HEK293 (cell line): ENCODE results near the gene THSD4.

Source experiments
- BCL11A ChIP-seq: fragments of 450-650 bp; formaldehyde crosslinking; IDR thresholded peaks from 2 replicates; pipeline ENCODE4 v1.5.1; 2016; ENCODE audit warnings: low read depth, missing biosample characterization, missing genetic modification characterization
- GFI1B ChIP-seq: fragments of 450-650 bp; formaldehyde crosslinking; IDR thresholded peaks from 2 replicates; pipeline ENCODE4 v1.5.1; 2016; ENCODE audit warnings: missing biosample characterization, missing genetic modification characterization
- IKZF3 ChIP-seq: fragments of 450-650 bp; IDR thresholded peaks from 2 replicates; pipeline ENCODE4 v1.5.0; 2018; ENCODE audit warnings: missing biosample characterization, mild to moderate bottlenecking, missing genetic modification characterization, moderate library complexity
- KLF1 ChIP-seq: fragments of 450-650 bp; formaldehyde crosslinking; IDR thresholded peaks from 2 replicates; pipeline ENCODE4 v1.5.1; 2016; ENCODE audit warnings: missing biosample characterization, missing genetic modification characterization
- KLF16 ChIP-seq: fragments of 450-650 bp; formaldehyde crosslinking; IDR thresholded peaks from 2 replicates; pipeline ENCODE4 v1.5.1; 2017; ENCODE audit warnings: missing biosample characterization, missing genetic modification characterization
- PRDM10 ChIP-seq: fragments of 450-650 bp; formaldehyde crosslinking; IDR thresholded peaks from 2 replicates; pipeline ENCODE4 v1.5.1; 2016; ENCODE audit warnings: missing biosample characterization, missing genetic modification characterization
- SP7 ChIP-seq: fragments of 450-650 bp; formaldehyde crosslinking; IDR thresholded peaks from 2 replicates; pipeline ENCODE4 v1.5.1; 2016; ENCODE audit warnings: missing biosample characterization, missing genetic modification characterization
- WT1 ChIP-seq: fragments of 450-650 bp; formaldehyde crosslinking; IDR thresholded peaks from 2 replicates; pipeline ENCODE4 v1.5.1; 2016; ENCODE audit warnings: missing biosample characterization, missing genetic modification characterization
- ZNF398 ChIP-seq: fragments of 450-650 bp; formaldehyde crosslinking; IDR thresholded peaks from 2 replicates; pipeline ENCODE4 v1.5.1; 2017; ENCODE audit warnings: missing biosample characterization, missing genetic modification characterization
- ZNF558 ChIP-seq: fragments of 450-650 bp; formaldehyde crosslinking; IDR thresholded peaks from 2 replicates; pipeline ENCODE4 v1.5.1; 2016; ENCODE audit warnings: missing biosample characterization, missing genetic modification characterization
- ZNF670 ChIP-seq: fragments of 450-650 bp; formaldehyde crosslinking; IDR thresholded peaks from 2 replicates; pipeline ENCODE4 v1.5.1; 2016; ENCODE audit warnings: missing biosample characterization, missing genetic modification characterization, low read depth
- ZSCAN5A ChIP-seq: fragments of 450-650 bp; formaldehyde crosslinking; IDR thresholded peaks from 2 replicates; pipeline ENCODE4 v1.5.1; 2016; ENCODE audit warnings: missing biosample characterization, missing genetic modification characterization
- ZXDB ChIP-seq: fragments of 450-650 bp; formaldehyde crosslinking; IDR thresholded peaks from 2 replicates; pipeline ENCODE4 v1.5.1; 2016; ENCODE audit warnings: missing biosample characterization, missing genetic modification characterization
- TF ChIP-seq, protein P1 (sequence below): fragments of 450-650 bp; formaldehyde crosslinking; IDR thresholded peaks from 2 replicates; pipeline ENCODE4 v1.5.0; 2017; ENCODE audit warnings: missing biosample characterization, missing genetic modification characterization, borderline replicate concordance
- TF ChIP-seq, protein P2 (sequence below): fragments of 450-650 bp; formaldehyde crosslinking; IDR thresholded peaks from 2 replicates; pipeline ENCODE4 v1.5.1; 2016; ENCODE audit warnings: missing biosample characterization, missing genetic modification characterization
- TF ChIP-seq, protein P3 (sequence below): fragments of 450-650 bp; formaldehyde crosslinking; IDR thresholded peaks from 2 replicates; pipeline ENCODE4 v1.5.1; 2016; ENCODE audit warnings: missing biosample characterization, missing genetic modification characterization

Gene THSD4

DNA sequence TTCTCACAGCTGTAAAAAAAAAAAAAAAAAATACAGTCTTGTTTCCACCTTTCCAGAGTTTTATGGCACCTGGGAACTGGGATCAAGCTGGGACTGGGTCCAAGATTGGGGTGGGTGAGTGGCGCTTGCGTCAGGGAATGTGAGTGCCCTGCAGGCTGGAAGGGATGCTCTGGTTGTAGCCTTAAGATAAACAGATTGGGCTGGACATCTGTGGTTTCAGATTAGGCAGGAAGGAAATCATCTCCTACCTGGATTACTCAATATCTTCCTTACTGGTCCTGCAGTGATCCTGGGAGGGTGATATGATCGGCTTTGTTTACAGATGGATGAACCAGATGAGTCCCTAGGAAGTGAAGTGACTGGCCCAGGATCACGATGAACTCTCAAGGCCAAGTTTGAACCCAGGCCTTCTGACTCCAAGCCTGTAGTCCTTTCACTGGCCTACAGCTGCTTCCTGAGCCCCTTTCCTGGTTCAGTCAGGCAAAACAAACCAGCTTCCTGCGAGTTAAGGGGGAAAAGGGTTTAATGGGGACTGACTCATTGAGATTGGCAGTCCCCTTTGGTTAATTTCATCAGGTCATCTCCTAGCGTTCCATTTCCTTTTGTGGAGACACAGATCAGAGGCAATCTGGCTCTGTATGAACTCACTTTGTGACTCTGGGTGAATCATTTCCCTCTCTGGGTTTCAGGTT is 179.8 kb downstream of the THSD4 start (continued):
- TF ChIP-seq, protein P1, sequence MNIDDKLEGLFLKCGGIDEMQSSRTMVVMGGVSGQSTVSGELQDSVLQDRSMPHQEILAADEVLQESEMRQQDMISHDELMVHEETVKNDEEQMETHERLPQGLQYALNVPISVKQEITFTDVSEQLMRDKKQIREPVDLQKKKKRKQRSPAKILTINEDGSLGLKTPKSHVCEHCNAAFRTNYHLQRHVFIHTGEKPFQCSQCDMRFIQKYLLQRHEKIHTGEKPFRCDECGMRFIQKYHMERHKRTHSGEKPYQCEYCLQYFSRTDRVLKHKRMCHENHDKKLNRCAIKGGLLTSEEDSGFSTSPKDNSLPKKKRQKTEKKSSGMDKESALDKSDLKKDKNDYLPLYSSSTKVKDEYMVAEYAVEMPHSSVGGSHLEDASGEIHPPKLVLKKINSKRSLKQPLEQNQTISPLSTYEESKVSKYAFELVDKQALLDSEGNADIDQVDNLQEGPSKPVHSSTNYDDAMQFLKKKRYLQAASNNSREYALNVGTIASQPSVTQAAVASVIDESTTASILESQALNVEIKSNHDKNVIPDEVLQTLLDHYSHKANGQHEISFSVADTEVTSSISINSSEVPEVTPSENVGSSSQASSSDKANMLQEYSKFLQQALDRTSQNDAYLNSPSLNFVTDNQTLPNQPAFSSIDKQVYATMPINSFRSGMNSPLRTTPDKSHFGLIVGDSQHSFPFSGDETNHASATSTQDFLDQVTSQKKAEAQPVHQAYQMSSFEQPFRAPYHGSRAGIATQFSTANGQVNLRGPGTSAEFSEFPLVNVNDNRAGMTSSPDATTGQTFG (tag by site-specific recombination) = peak; percentile 57; the same call in 1 of the 2 replicates
- TF ChIP-seq ZNF670 (tag by site-specific recombination) (no peak), GFI1B (tag by site-specific recombination) (peak; percentile 76), KLF1 (tag by site-specific recombination) (0 out of 2 replicates have a peak, but pooled peaks have one; percentile 38), PRDM10 (tag by site-specific recombination) (peak; percentile 55; the same call in 1 of the 2 replicates), BCL11A (tag by site-specific recombination) (peak; percentile 17; the same call in 1 of the 2 replicates), WT1 (tag by site-specific recombination) (no peak), KLF16 (tag by site-specific recombination) (peak; percentile 16; the same call in 1 of the 2 replicates), SP7 (peak; percentile 51), ZNF398 (tag by site-specific recombination) (peak; percentile 57; the same call in 1 of the 2 replicates), ZXDB (tag by site-specific recombination) (peak; percentile 54), ZSCAN5A (tag by site-specific recombination) (no peak), ZNF558 (tag by site-specific recombination) (0 out of 2 replicates have a peak, but pooled peaks have one; percentile 13), IKZF3 (tag by site-specific recombination) (no peak)
- TF ChIP-seq, protein P2, sequence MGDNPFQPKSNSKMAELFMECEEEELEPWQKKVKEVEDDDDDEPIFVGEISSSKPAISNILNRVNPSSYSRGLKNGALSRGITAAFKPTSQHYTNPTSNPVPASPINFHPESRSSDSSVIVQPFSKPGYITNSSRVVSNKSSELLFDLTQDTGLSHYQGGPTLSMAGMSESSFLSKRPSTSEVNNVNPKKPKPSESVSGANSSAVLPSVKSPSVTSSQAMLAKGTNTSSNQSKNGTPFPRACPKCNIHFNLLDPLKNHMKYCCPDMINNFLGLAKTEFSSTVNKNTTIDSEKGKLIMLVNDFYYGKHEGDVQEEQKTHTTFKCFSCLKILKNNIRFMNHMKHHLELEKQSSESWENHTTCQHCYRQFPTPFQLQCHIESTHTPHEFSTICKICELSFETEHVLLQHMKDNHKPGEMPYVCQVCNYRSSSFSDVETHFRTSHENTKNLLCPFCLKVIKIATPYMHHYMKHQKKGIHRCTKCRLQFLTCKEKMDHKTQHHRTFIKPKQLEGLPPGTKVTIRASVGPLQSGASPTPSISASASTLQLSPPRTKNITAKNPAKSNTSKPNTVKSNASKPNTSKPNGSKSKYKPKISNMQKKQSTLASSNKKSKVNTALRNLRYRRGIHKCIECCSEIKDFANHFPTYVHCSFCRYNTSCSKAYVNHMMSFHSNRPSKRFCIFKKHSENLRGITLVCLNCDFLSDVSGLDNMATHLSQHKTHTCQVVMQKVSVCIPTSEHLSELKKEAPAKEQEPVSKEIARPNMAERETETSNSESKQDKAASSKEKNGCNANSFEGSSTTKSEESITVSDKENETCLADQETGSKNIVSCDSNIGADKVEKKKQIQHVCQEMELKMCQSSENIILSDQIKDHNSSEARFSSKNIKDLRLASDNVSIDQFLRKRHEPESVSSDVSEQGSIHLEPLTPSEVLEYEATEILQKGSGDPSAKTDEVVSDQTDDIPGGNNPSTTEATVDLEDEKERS = peak; percentile 67; the same call in 1 of the 2 replicates
- TF ChIP-seq, protein P3, sequence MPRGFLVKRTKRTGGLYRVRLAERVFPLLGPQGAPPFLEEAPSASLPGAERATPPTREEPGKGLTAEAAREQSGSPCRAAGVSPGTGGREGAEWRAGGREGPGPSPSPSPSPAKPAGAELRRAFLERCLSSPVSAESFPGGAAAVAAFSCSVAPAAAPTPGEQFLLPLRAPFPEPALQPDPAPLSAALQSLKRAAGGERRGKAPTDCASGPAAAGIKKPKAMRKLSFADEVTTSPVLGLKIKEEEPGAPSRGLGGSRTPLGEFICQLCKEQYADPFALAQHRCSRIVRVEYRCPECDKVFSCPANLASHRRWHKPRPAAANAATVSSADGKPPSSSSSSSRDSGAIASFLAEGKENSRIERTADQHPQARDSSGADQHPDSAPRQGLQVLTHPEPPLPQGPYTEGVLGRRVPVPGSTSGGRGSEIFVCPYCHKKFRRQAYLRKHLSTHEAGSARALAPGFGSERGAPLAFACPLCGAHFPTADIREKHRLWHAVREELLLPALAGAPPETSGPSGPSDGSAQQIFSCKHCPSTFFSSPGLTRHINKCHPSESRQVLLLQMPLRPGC (tag by site-specific recombination) = peak; percentile 91; the same call in 1 of the 2 replicates
- TF ChIP-seq, all 188 proteins: peak for 41
